ENCODE results near the gene IGSF9B. TPM values are rescaled to one million over a fixed set of nuclear protein-coding genes. Genes with fewer than 3 reads are reported as not detected.

The IGSF9B gene
- total and polyA plus RNA-seq, 2 of the 13 experiments (the other 11 are each of a cell fraction or from before 2014, with no cell fraction given) = not detected

DNA sequence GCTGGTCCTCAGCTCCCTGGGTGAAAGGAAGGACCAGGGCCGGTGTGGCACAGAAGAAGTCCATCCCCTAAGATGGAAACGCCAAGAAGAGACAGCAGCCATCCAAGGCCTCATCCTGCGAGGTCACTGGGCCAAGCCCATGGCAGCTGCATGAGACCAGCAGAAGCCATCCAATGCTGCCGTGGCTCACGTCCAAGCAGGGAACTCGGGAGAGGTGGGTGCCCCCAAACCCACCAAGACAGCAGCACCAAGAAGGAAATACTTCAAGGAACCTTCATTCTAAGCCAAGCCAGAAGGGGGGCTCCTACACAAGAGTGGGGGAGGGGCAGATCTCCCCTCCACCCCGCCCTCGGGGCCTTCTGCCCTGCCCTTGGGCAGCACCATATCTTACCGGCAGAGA is 49.6 kb downstream of the IGSF9B start:
- no peaks in the 10 kb centered on the region for H3K36me3 ChIP-seq (replicated peaks in 1 of 2; ENCODE audit: control insufficient read depth in 1 of 2, insufficient read depth in 2 of 2, low read length in 2 of 2)
- no peak overlapping the region for H3K27ac ChIP-seq (ENCODE audit: extremely low read length, insufficient read depth, low read length)
- ATAC-seq (no peak), DNase-seq (ENCODE audit: low spot score) (no peak), FAIRE-seq (no peak)
- H3K4me2 ChIP-seq (ENCODE audit: low read depth, low read length) = no peak overlapping the region
- no peak overlapping the region for H3K9ac ChIP-seq (ENCODE audit: insufficient read depth, low read depth, low read length)
- intact Hi-C loops (cut with micrococcal nuclease; ENCODE audit: unreplicated experiment) (no loop called here), in situ Hi-C loops (cut with HindIII; ENCODE audit: extremely low pct_ligation_motif_present, low pct_unique_long_range_greater_than_20kb) (no loop called here)
- H3K27me3 ChIP-seq (ENCODE audit: control insufficient read depth in 1 of 2, insufficient read depth in 2 of 2, low read length in 2 of 2) = peaks cover 3 to 35% of the 10 kb centered on the region in 2 experiments; a peak in 2 of 5 replicates
- H3K79me2 ChIP-seq (ENCODE audit: insufficient read depth, low read length) = no peaks in the 10 kb centered on the region
- WGBS (ENCODE audit: low lambda C conversion rate) = no CpG with 5 or more reads among the region's 9 CpGs
- BruUV-seq (replicated peaks) = no TSS peak
- ChIA-PET CTCF (ENCODE audit: low intra/inter-chr PET ratio, low total read pairs) (no interaction called here), POLR2A (no interaction called here)
- H4K20me1 ChIP-seq (ENCODE audit: insufficient read depth, low read length) = no peaks in the 10 kb centered on the region
- no peaks in the 10 kb centered on the region for H3K9me3 ChIP-seq (ENCODE audit: low read length)
- no peak overlapping the region for H3K4me3 ChIP-seq (replicated peaks in 1 of 3; ENCODE audit: insufficient read depth in 1 of 3, low read depth in 2 of 3, low read length in 3 of 3)
- no peak overlapping the region for H2AFZ ChIP-seq (ENCODE audit: low read length)
- no peaks in the 10 kb centered on the region for H3K4me1 ChIP-seq (ENCODE audit: insufficient read depth, low read length)
- TF ChIP-seq, protein P1, sequence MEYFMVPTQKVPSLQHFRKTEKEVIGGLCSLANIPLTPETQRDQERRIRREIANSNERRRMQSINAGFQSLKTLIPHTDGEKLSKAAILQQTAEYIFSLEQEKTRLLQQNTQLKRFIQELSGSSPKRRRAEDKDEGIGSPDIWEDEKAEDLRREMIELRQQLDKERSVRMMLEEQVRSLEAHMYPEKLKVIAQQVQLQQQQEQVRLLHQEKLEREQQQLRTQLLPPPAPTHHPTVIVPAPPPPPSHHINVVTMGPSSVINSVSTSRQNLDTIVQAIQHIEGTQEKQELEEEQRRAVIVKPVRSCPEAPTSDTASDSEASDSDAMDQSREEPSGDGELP (IDR thresholded peaks at IDR 0.05; ENCODE audit: borderline replicate concordance, low read depth) = no peak
- TF ChIP-seq SOX13 (IDR thresholded peaks at IDR 0.05) (no peak), SOX13 (CRISPR knock-in tag; conservative IDR thresholded peaks at IDR 0.05 in 1 of 2, IDR thresholded peaks at IDR 0.05 in 1 of 2) (no peak), KDM5A (IDR thresholded peaks at IDR 0.05; ENCODE audit: borderline replicate concordance, low read length) (no peak), BRD4 (CRISPR knock-in tag; IDR thresholded peaks at IDR 0.05) (no peak), ZNF777 (CRISPR knock-in tag; IDR thresholded peaks at IDR 0.05) (no peak), LCORL (IDR thresholded peaks at IDR 0.05) (no peak), LCORL (CRISPR knock-in tag; IDR thresholded peaks at IDR 0.05) (no peak), ZNF292 (CRISPR knock-in tag; IDR thresholded peaks at IDR 0.05; ENCODE audit: borderline replicate concordance, low read depth) (no peak), NAIF1 (CRISPR knock-in tag; IDR thresholded peaks at IDR 0.05; ENCODE audit: borderline replicate concordance) (no peak), FLYWCH1 (CRISPR knock-in tag; IDR thresholded peaks at IDR 0.05) (no peak), POLR2A (IDR thresholded peaks at IDR 0.05; ENCODE audit: insufficient read depth in 1 of 2, low read depth in 2 of 2, low read length in 2 of 2) (no peak), ZNF251 (CRISPR knock-in tag; IDR thresholded peaks at IDR 0.05) (no peak), ZNF264 (CRISPR knock-in tag; IDR thresholded peaks at IDR 0.05) (no peak), NBN (conservative IDR thresholded peaks at IDR 0.05) (no peak), TBX3 (IDR thresholded peaks at IDR 0.05; ENCODE audit: borderline replicate concordance) (no peak)
- TF ChIP-seq, protein P2, sequence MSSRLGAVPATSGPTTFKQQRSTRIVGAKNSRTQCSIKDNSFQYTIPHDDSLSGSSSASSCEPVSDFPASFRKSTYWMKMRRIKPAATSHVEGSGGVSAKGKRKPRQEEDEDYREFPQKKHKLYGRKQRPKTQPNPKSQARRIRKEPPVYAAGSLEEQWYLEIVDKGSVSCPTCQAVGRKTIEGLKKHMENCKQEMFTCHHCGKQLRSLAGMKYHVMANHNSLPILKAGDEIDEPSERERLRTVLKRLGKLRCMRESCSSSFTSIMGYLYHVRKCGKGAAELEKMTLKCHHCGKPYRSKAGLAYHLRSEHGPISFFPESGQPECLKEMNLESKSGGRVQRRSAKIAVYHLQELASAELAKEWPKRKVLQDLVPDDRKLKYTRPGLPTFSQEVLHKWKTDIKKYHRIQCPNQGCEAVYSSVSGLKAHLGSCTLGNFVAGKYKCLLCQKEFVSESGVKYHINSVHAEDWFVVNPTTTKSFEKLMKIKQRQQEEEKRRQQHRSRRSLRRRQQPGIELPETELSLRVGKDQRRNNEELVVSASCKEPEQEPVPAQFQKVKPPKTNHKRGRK (CRISPR knock-in tag; IDR thresholded peaks at IDR 0.05) = no peak
- TF ChIP-seq, protein P3, sequence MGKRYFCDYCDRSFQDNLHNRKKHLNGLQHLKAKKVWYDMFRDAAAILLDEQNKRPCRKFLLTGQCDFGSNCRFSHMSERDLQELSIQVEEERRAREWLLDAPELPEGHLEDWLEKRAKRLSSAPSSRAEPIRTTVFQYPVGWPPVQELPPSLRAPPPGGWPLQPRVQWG (CRISPR knock-in tag; IDR thresholded peaks at IDR 0.05; ENCODE audit: borderline replicate concordance, low read depth) = no peak
- TF ChIP-seq, protein P4, sequence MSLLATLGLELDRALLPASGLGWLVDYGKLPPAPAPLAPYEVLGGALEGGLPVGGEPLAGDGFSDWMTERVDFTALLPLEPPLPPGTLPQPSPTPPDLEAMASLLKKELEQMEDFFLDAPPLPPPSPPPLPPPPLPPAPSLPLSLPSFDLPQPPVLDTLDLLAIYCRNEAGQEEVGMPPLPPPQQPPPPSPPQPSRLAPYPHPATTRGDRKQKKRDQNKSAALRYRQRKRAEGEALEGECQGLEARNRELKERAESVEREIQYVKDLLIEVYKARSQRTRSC (CRISPR knock-in tag; IDR thresholded peaks at IDR 0.05; ENCODE audit: low read depth) = no peak
